Measurements from ENCODE around the gene CEP170B. TPM values are rescaled to one million over a fixed set of nuclear protein-coding genes. Genes with fewer than 3 reads are reported as not detected.

Gene CEP170B
- polyA plus RNA-seq, 2 of the 4 experiments (the other 2 are of a cell fraction), result 4.5 to 13.5 TPM

- WGBS (ENCODE audit: missing lambda C conversion rate), result 76% methylated on average over 9 of the region's 10 CpGs
- ATAC-seq (no peak), DNase-seq (ENCODE audit: low read depth in 1 of 2, low spot score in 1 of 2) (no peak), FAIRE-seq (no peak)
- Histone ChIP-seq H3K4me2 (no peak overlapping the region), H3K4me3 (no peak overlapping the region), H3K9me3 (no peaks in the 10 kb centered on the region), H3K27ac (no peak overlapping the region), H3K4me1 (peaks cover 7% of the 10 kb centered on the region; the same call in 1 of the 3 replicates)
- ChIA-PET CTCF (interaction anchor here (0.6 to 1.2 kb wide), 3 partner anchors 45 to 199 kb away, joined by 3 to 5 read pairs (median 3); no protein-coding TSS in a partner anchor), POLR2A (no interaction called here)
- TF ChIP-seq ZSCAN20 (CRISPR knock-in tag; IDR thresholded peaks at IDR 0.05) (no peak), CTCF (IDR thresholded peaks at IDR 0.05) (no peak), EHF (CRISPR knock-in tag; IDR thresholded peaks at IDR 0.05) (no peak), ATOH8 (CRISPR knock-in tag; IDR thresholded peaks at IDR 0.05; ENCODE audit: low read depth) (no peak), HDAC2 (IDR thresholded peaks at IDR 0.05) (no peak), ELK1 (IDR thresholded peaks at IDR 0.05; ENCODE audit: low read depth, low read length) (no peak), HOXB13 (CRISPR knock-in tag; IDR thresholded peaks at IDR 0.05; ENCODE audit: low read depth) (no peak), PBX3 (IDR thresholded peaks at IDR 0.05) (no peak), FOSB (CRISPR knock-in tag; IDR thresholded peaks at IDR 0.05) (no peak), RCOR1 (IDR thresholded peaks at IDR 0.05; ENCODE audit: low read depth, low read length) (no peak)
Observed at GRCh38 chr14:104930526-104931303, 65.6 kb downstream of the CEP170B start.

- WGBS (ENCODE audit: missing lambda C conversion rate), result 73% methylated on average over 5 of the region's 9 CpGs
- Histone ChIP-seq H3K4me3 (no peak overlapping the region), H3K4me2 (no peak overlapping the region), H3K27ac (no peak overlapping the region), H3K9me3 (no peaks in the 10 kb centered on the region), H3K4me1 (peaks cover 7% of the 10 kb centered on the region; the same call in 1 of the 3 replicates)
- no peak for ATAC-seq
- ChIA-PET POLR2A (no interaction called here), CTCF (interaction anchor here (0.6 to 1.2 kb wide), 3 partner anchors 44 to 198 kb away, joined by 3 to 5 read pairs (median 3); no protein-coding TSS in a partner anchor)
- DNase-seq (ENCODE audit: low read depth in 1 of 2, low spot score in 1 of 2), result no peak
- FAIRE-seq, result no peak
- TF ChIP-seq HOXA7 (CRISPR knock-in tag; IDR thresholded peaks at IDR 0.05), result no peak
- no peak for TF ChIP-seq ESRRA (IDR thresholded peaks at IDR 0.05; ENCODE audit: borderline replicate concordance, low read length)
- no peak for TF ChIP-seq BHLHE40 (IDR thresholded peaks at IDR 0.05; ENCODE audit: low read depth, low read length)
- TF ChIP-seq SMC3 (IDR thresholded peaks at IDR 0.05), result no peak
- no peak for TF ChIP-seq HOXB5 (CRISPR knock-in tag; IDR thresholded peaks at IDR 0.05)
- no peak for TF ChIP-seq ZC3H11A (IDR thresholded peaks at IDR 0.05)
- TF ChIP-seq EHMT2 (IDR thresholded peaks at IDR 0.05; ENCODE audit: low read depth), result no peak
Observed at GRCh38 chr14:104931304-104931770, 66.3 kb downstream of the CEP170B start.
